K562 treated with DMSO at 1 percent for 24 hours (cell line): ENCODE data around the gene MRPS21. TPM values are rescaled to one million over a fixed set of nuclear protein-coding genes. Genes with fewer than 3 reads are reported as not detected.

Experiments used
- total RNA-seq: library from RNA; unstranded; fragments of 300-600 nt; gene quantifications from 2 replicates; pipeline ENCODE4 v1.2.3, GENCODE V29; 2022; ENCODE audit warnings: low read depth; ENCODE audit not compliant: insufficient read depth

MRPS21 gene
- total RNA-seq: 46.6 and 54.9 TPM in 2 replicates

DNA sequence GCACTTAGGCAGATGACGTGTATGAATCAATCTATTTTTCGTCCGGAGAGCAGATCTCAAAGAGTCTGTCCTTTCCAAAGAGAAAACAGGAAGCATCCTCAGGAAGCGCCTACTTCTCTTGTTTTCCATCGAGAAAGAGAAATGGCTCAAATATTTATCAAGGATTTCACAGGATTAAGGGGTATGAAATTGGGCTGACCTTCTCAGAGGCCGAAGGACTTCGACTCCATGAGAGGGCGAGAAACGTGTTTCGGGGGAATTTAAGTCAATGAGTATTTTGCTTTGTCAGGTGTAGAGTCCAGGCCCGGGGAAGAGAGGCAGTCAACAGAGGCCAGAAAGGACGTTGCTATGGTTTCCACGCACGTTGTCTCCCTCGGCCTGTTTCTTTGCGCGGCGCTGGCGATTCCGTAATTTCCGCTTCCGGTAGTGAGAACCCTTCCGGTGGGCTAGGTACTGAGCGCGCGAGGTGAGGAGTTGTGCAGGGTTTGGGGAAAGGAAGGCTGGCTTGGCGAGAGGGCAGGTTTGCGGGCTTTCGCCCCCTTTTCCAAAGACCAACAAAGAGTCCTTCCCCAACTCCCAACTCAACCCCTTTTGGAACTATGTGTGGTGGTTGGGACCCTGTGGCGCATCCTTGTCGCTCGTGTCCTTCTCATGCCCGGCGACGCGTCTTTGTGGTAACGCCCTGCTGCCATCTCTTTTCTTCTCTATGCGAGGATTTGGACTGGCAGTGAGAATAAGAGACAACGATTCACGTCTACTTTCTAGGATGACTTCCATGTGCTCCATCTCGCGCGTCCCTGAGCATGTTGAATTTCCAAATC, at the start of gene MRPS21:
TSS of gene MRPS21 (plus strand) at position 429 of the 821 bp plus-strand sequence. CDS start 506 bp downstream, outside the sequence.

DNA sequence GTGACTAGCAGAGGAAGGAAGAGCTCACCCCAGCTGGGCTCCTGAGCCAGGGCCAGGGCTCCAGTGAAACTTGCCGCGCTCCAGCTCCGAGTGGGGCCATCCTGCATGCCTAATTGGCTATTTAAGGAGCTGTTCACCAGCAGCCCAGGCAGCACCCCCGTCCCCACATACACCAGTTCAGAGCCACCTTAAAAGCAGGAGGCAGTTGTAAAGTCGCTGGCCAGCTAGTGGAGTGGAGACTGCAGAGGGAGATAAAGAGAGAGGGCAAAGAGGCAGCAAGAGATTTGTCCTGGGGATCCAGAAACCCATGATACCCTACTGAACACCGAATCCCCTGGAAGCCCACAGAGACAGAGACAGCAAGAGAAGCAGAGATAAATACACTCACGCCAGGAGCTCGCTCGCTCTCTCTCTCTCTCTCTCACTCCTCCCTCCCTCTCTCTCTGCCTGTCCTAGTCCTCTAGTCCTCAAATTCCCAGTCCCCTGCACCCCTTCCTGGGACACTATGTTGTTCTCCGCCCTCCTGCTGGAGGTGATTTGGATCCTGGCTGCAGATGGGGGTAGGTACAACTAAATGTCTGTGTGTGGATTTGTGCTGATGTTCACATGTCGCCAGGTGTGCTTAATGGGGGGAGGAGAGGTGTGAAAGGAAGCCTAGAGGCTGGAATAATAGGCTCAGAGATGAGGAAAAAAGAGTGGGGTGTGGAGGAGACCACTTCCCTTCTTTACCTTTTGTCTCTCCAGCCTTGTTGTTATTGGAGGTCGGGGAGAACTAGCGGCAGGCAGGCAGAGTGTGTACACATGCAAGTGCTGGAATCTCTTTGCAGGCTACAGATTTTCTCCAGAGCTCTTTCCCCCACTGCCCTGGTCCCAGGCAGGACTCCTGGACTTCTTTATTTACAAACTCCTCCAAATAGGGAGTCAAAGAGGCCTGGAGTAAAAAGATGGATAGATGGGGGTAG, 35.8 kb upstream of the MRPS21 start, which contains the start of gene CA14:
TSS of gene CA14 (plus strand) at position 151 of the 962 bp plus-strand sequence. CDS start at position 506, 355 bp downstream.

DNA sequence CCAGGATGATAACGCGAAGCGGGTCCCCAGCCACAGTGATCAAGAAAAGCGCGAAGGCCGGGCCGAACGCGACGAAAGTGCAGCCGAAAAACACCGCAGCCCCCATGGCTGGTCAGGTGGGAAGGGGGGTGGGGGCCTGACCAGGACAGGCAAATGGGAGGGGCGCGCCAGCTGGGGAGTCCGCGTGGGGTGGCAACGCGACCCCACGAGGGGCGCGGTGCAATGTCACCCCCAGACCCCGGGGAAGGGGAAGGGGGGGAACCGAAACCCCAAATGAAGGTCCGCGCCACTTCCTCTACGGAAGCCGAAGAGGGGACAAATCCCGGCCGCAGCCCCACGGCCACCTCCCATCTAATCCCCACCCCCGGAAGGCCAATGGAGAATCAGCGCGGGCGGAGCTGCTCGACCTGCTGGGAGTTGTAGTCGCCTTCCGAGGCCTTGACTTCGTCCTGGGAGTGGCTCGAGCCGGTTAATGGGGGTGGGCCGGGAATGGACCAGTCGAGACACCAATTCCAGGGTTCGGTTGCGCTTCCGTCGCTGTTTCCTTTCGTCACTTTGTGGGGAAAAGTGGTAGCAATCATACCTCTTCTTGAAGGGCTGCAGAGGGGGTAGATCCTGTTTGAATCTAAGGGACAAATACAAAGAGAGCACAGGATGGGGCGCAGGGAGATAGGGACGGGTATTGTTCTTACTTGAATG, 24.8 kb upstream of the MRPS21 start, which contains the start of gene APH1A:
TSS of gene APH1A (minus strand) at position 312 of the 699 bp plus-strand sequence. CDS start at position 106, 206 bp downstream.

DNA sequence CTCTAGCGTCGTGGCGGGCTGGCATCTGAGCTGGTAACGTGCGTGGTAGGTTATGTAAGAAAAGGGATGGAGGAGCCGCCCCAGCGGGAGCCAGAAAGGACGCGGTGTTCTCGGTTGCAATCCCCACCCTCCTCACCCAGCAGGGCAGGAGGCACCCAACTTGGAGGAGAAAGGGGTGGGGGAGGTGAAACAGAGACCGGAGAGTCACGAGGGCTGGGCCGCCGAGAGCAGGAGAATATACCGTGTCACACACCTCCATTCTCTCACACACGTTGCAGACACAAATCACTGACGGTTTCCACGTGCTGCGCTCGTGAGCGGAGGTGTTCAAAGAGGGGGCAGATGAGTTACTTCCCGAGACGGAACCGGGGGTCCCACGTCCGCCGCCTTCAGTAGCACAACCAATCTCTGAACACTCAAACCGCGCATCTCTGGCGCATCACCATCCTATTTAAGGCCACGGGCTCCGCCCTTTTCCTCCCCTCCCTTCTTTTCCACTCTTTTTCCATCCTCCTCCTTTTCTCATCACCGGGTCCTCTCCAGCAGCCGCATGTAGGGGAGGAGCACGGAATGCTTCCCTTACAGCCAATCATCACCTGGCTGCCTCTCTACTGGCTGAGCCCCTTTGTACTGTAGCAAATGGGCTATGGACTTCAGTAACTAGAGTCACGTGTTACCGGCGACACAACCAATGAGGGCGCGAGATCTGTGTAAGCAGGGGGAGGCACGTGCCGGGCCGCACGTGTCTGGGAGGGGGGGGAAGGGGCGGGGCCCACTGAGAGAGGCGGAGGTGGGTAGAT, 11.7 kb upstream of the MRPS21 start, which contains the start of gene CIART:
TSS of gene CIART (plus strand) at position 797 of the 800 bp plus-strand sequence. CDS start 714 bp downstream, outside the sequence.

Other genes starting within 250 kb of the MRPS21 start
- 19.1 and 20.3 TPM in 2 replicates for gene VPS45, start 226.1 kb upstream of the MRPS21 start, total RNA-seq
- gene PLEKHO1, start 143.9 kb upstream of the MRPS21 start, total RNA-seq: 10.1 and 15.3 TPM in 2 replicates
- 31.9 and 34.1 TPM in 2 replicates for gene ANP32E, start 57.7 kb upstream of the MRPS21 start, total RNA-seq
- gene CA14, start 36.1 kb upstream of the MRPS21 start, total RNA-seq: 0.60 and 0.98 TPM in 2 replicates
- gene APH1A, start 24.8 kb upstream of the MRPS21 start, total RNA-seq: 108 and 110 TPM in 2 replicates
- gene C1orf54, start 21.1 kb upstream of the MRPS21 start, total RNA-seq: 4.5 TPM in 1 of 2 replicates, not detected in the other
- not detected in 2 replicates for gene CIART, start 11.3 kb upstream of the MRPS21 start, total RNA-seq
- gene PRPF3, start 27.7 kb downstream of the MRPS21 start, total RNA-seq: 24.4 and 25.2 TPM in 2 replicates
- gene RPRD2, start 70.3 kb downstream of the MRPS21 start, total RNA-seq: 11.7 and 13.8 TPM in 2 replicates
- gene TARS2, start 193.6 kb downstream of the MRPS21 start, total RNA-seq: 50.9 and 53.0 TPM in 2 replicates
- gene ECM1, start 214.2 kb downstream of the MRPS21 start, total RNA-seq: 28.7 and 31.0 TPM in 2 replicates
- not detected in 2 replicates for gene FALEC, start 221.9 kb downstream of the MRPS21 start, total RNA-seq